GM21723 (cell line): ENCODE results near the gene PPM1D.
A peak's percentile ranks its signal among the peaks of the same experiment; 100 is the strongest.
"Not testable (repeated sequence)": the region's sequence is repeated elsewhere in the genome, so short reads cannot be mapped to it uniquely, and the experiment has no call there.

ENCODE experiments used
- ATAC-seq: cut with Tn5 transposase; IDR thresholded peaks from one replicate; pipeline ENCODE4 v1.9.1; 2021; ENCODE audit warnings: mild to moderate bottlenecking, moderate library complexity; ENCODE audit not compliant: unreplicated experiment

Gene PPM1D

GRCh38 chr17:60599620-60600489, at the start of gene PPM1D:
PPM1D (plus strand) TSS chr17:60600193; CDS start chr17:60600415, 222 bp downstream.
- ATAC-seq = peak; percentile 88

GRCh38 chr17:60552255-60552654, 47.7 kb upstream of the PPM1D start:
- not testable (repeated sequence) for ATAC-seq

GRCh38 chr17:60554377-60554788, 45.6 kb upstream of the PPM1D start:
- ATAC-seq = no peak

- no peak for ATAC-seq
These were observed 44.2 kb upstream of the PPM1D start for GRCh38 chr17:60555786-60556185.

- no peak for ATAC-seq
These were observed 42.2 kb upstream of the PPM1D start for GRCh38 chr17:60557805-60558204.

- ATAC-seq = no peak
These were observed 40.4 kb upstream of the PPM1D start for GRCh38 chr17:60559659-60559994.

- ATAC-seq = no peak
These were observed 39.8 kb upstream of the PPM1D start for GRCh38 chr17:60559995-60560859.

- no peak for ATAC-seq
These were observed 39.1 kb upstream of the PPM1D start for GRCh38 chr17:60560860-60561257.

GRCh38 chr17:60562421-60562820, 37.6 kb upstream of the PPM1D start:
- no peak for ATAC-seq

GRCh38 chr17:60563743-60564142, 36.2 kb upstream of the PPM1D start:
- no peak for ATAC-seq

GRCh38 chr17:60565233-60565632, 34.8 kb upstream of the PPM1D start:
- no peak for ATAC-seq

GRCh38 chr17:60573236-60574051, 26.5 kb upstream of the PPM1D start:
- ATAC-seq = no peak

GRCh38 chr17:60577147-60577915, 22.7 kb upstream of the PPM1D start:
- ATAC-seq = peak; percentile 81

- no peak for ATAC-seq
These were observed 20.9 kb upstream of the PPM1D start for GRCh38 chr17:60579090-60579489.

- ATAC-seq = no peak
These were observed 20.4 kb upstream of the PPM1D start for GRCh38 chr17:60579551-60579950.

GRCh38 chr17:60583008-60583407, 17.0 kb upstream of the PPM1D start:
- ATAC-seq = no peak

- ATAC-seq = no peak
These were observed 14.1 kb upstream of the PPM1D start for GRCh38 chr17:60585887-60586286.

GRCh38 chr17:60586288-60586974, 13.6 kb upstream of the PPM1D start:
- no peak for ATAC-seq

GRCh38 chr17:60590070-60590469, 9.9 kb upstream of the PPM1D start:
- ATAC-seq = no peak

GRCh38 chr17:60592750-60593149, 7.2 kb upstream of the PPM1D start:
- no peak for ATAC-seq
